Mesenchymal stem cell (in vitro differentiated cells and primary cell): ENCODE measurements around the gene OAS1.

Source experiments
- DNase-seq: peaks from one replicate; pipeline ENCODE4 v3.0.0-alpha.2; 2013
- H2AFZ ChIP-seq: one replicate; pipeline ENCODE4 v1.6.1; 2013; ENCODE audit warnings: low read depth, mild to moderate bottlenecking, control low read depth, inconsistent platforms, low read length, moderate library complexity
- H2AK5ac ChIP-seq: 2 replicates; pipeline ENCODE4 v1.6.1; 2013; ENCODE audit warnings: low read length, moderate library complexity, mild to moderate bottlenecking, inconsistent platforms; ENCODE audit not compliant: severe bottlenecking
- H2BK120ac ChIP-seq: one replicate; pipeline ENCODE4 v1.6.1; 2013; ENCODE audit warnings: low read depth, mild to moderate bottlenecking, inconsistent platforms, low read length, moderate library complexity
- H2BK12ac ChIP-seq, 2 experiments: one replicate each; pipeline ENCODE4 v1.6.1; 2013; ENCODE audit warnings: inconsistent platforms in 2 of 2, low read length in 2 of 2, mild to moderate bottlenecking in 2 of 2, moderate library complexity in 2 of 2, control low read depth in 1 of 2
- H2BK15ac ChIP-seq: one replicate; pipeline ENCODE4 v1.6.1; 2013; ENCODE audit warnings: mild to moderate bottlenecking, low read depth, inconsistent platforms; ENCODE audit not compliant: poor library complexity, severe bottlenecking
- H2BK5ac ChIP-seq: 2 replicates; pipeline ENCODE4 v1.6.1; 2013; ENCODE audit warnings: low read depth, mild to moderate bottlenecking, low read length, control low read depth, inconsistent platforms; ENCODE audit not compliant: poor library complexity, severe bottlenecking
- H3K14ac ChIP-seq, 2 experiments: one replicate each; pipeline ENCODE4 v1.6.1; 2013; ENCODE audit warnings: inconsistent platforms in 2 of 2, low read length in 2 of 2, control low read depth in 1 of 2, mild to moderate bottlenecking in 1 of 2, moderate library complexity in 1 of 2
- H3K18ac ChIP-seq, 2 experiments: one replicate each; pipeline ENCODE4 v1.6.1; 2013; ENCODE audit warnings: inconsistent platforms in 2 of 2, low read length in 2 of 2, control low read depth in 1 of 2, low read depth in 1 of 2, mild to moderate bottlenecking in 1 of 2
- H3K23ac ChIP-seq, 2 experiments: one replicate each; pipeline ENCODE4 v1.6.1; 2013; ENCODE audit warnings: inconsistent platforms in 2 of 2, low read length in 2 of 2, mild to moderate bottlenecking in 2 of 2, moderate library complexity in 2 of 2, control low read depth in 1 of 2
- H3K27ac ChIP-seq: 2 replicates; pipeline ENCODE4 v1.5.1; 2013; ENCODE audit warnings: mild to moderate bottlenecking, moderate library complexity, low read length, control low read depth, inconsistent platforms; ENCODE audit not compliant: poor library complexity, severe bottlenecking
- H3K27me3 ChIP-seq, 2 experiments: 2 replicates each; pipeline versions ENCODE4 v1.6.1 to v1.7.0; 2013; ENCODE audit warnings: low read length in 2 of 2, mild to moderate bottlenecking in 2 of 2, moderate library complexity in 2 of 2, control low read depth in 1 of 2, inconsistent platforms in 1 of 2; ENCODE audit not compliant: control insufficient read depth in 1 of 2, insufficient read depth in 1 of 2
- H3K36me3 ChIP-seq, 2 experiments: 2 replicates each; pipeline versions ENCODE4 v1.6.1 to v1.7.0; 2013; ENCODE audit warnings: low read length in 2 of 2, control low read depth in 1 of 2, inconsistent platforms in 1 of 2, low read depth in 1 of 2, mild to moderate bottlenecking in 1 of 2; ENCODE audit not compliant: insufficient read depth in 2 of 2, control insufficient read depth in 1 of 2
- H3K4ac ChIP-seq, 2 experiments: one replicate each; pipeline ENCODE4 v1.6.1; 2013; ENCODE audit warnings: inconsistent platforms in 2 of 2, low read length in 2 of 2, mild to moderate bottlenecking in 2 of 2, moderate library complexity in 2 of 2, control low read depth in 1 of 2, low read depth in 1 of 2
- H3K4me1 ChIP-seq: 2 replicates; pipeline ENCODE4 v1.6.1; 2013; ENCODE audit warnings: low read depth, low read length, control low read depth; ENCODE audit not compliant: control insufficient read depth, insufficient read depth
- H3K4me2 ChIP-seq: 2 replicates; pipeline ENCODE4 v1.6.1; 2013; ENCODE audit warnings: low read length, mild to moderate bottlenecking, inconsistent platforms; ENCODE audit not compliant: poor library complexity, severe bottlenecking
- H3K4me3 ChIP-seq, 2 experiments: 2 replicates each; pipeline versions ENCODE4 v1.5.1 to v1.7.0; 2013; ENCODE audit warnings: low read length in 2 of 2, mild to moderate bottlenecking in 2 of 2, control low read depth in 1 of 2, low read depth in 1 of 2; ENCODE audit not compliant: insufficient read depth in 1 of 2
- H3K79me1 ChIP-seq: replicated peaks from 2 replicates; pipeline ENCODE4 v1.6.1; 2013; ENCODE audit warnings: mild to moderate bottlenecking, control low read depth, low read length, inconsistent platforms; ENCODE audit not compliant: poor library complexity, severe bottlenecking
- H3K9ac ChIP-seq: 2 replicates; pipeline ENCODE4 v1.7.0; 2013; ENCODE audit warnings: mild to moderate bottlenecking, low read length, moderate library complexity
- H3K9me3 ChIP-seq: 2 replicates; pipeline ENCODE4 v1.7.0; 2013; ENCODE audit warnings: mild to moderate bottlenecking, low read length; ENCODE audit not compliant: control insufficient read depth
- H4K8ac ChIP-seq: one replicate; pipeline ENCODE4 v1.6.1; 2013; ENCODE audit warnings: inconsistent platforms, mild to moderate bottlenecking, low read length, moderate library complexity
- H4K91ac ChIP-seq: one replicate; pipeline ENCODE4 v1.6.1; 2013; ENCODE audit warnings: mild to moderate bottlenecking, low read length, inconsistent platforms
- WGBS: methylation state at CpG from one replicate; pipeline ENCODE4 v1.1.7; 2013; ENCODE audit warnings: mixed read lengths; 5-methylcytosine and 5-hydroxymethylcytosine counted together

The OAS1 gene

GRCh38 chr12:112964067-112964670 lies 57.4 kb downstream of the OAS1 start:
- no peak overlapping the region for H2BK120ac ChIP-seq
- no peak overlapping the region for H3K27ac ChIP-seq
- no peak overlapping the region for H3K23ac ChIP-seq
- no peak overlapping the region for H3K9ac ChIP-seq
- H4K8ac ChIP-seq = no peak overlapping the region
- H3K14ac ChIP-seq = no peak overlapping the region
- H2BK5ac ChIP-seq = no peak overlapping the region
- H3K18ac ChIP-seq = no peak overlapping the region
- no peak overlapping the region for H2BK12ac ChIP-seq
- no peak overlapping the region for H3K4me2 ChIP-seq
- no peaks in the 10 kb centered on the region for H3K79me1 ChIP-seq
- peaks cover 32 to 85% of the 10 kb centered on the region in 2 experiments for H3K36me3 ChIP-seq
- no peak overlapping the region for H3K4ac ChIP-seq
- H4K91ac ChIP-seq = no peak overlapping the region
- 90% methylated on average over 6 of the region's 6 CpGs for WGBS
- H3K9me3 ChIP-seq = no peaks in the 10 kb centered on the region
- H2AK5ac ChIP-seq = no peak overlapping the region
- no peaks in the 10 kb centered on the region for H3K27me3 ChIP-seq
- DNase-seq = no peak
- no peak overlapping the region for H3K4me3 ChIP-seq
- no peak overlapping the region for H2BK15ac ChIP-seq
- no peaks in the 10 kb centered on the region for H3K4me1 ChIP-seq
- H2AFZ ChIP-seq = no peak overlapping the region

GRCh38 chr12:112964915-112965314 lies 58.2 kb downstream of the OAS1 start:
- peaks cover 36 to 88% of the 10 kb centered on the region in 2 experiments for H3K36me3 ChIP-seq
- H3K79me1 ChIP-seq = no peaks in the 10 kb centered on the region
- H3K27ac ChIP-seq = no peak overlapping the region
- no peaks in the 10 kb centered on the region for H3K4me1 ChIP-seq
- no peak overlapping the region for H3K14ac ChIP-seq
- H4K91ac ChIP-seq = no peak overlapping the region
- no peak overlapping the region for H2BK5ac ChIP-seq
- no peak overlapping the region for H2BK12ac ChIP-seq
- 93% methylated on average over 4 of the region's 4 CpGs for WGBS
- H3K23ac ChIP-seq = peak overlapping the region in 1 of 2 experiments; percentile 9
- H3K9ac ChIP-seq = no peak overlapping the region
- H3K4me2 ChIP-seq = no peak overlapping the region
- DNase-seq = no peak
- no peaks in the 10 kb centered on the region for H3K9me3 ChIP-seq
- no peak overlapping the region for H2AFZ ChIP-seq
- no peak overlapping the region for H3K18ac ChIP-seq
- H3K27me3 ChIP-seq = no peaks in the 10 kb centered on the region
- no peak overlapping the region for H2BK120ac ChIP-seq
- H2AK5ac ChIP-seq = no peak overlapping the region
- H3K4ac ChIP-seq = no peak overlapping the region
- no peak overlapping the region for H4K8ac ChIP-seq
- no peak overlapping the region for H3K4me3 ChIP-seq
- H2BK15ac ChIP-seq = no peak overlapping the region

GRCh38 chr12:112965643-112966042 lies 58.9 kb downstream of the OAS1 start:
- no peak overlapping the region for H4K91ac ChIP-seq
- no peak overlapping the region for H3K4me2 ChIP-seq
- H2BK120ac ChIP-seq = no peak overlapping the region
- H3K9ac ChIP-seq = no peak overlapping the region
- H2BK5ac ChIP-seq = no peak overlapping the region
- H3K27me3 ChIP-seq = no peaks in the 10 kb centered on the region
- H3K9me3 ChIP-seq = no peaks in the 10 kb centered on the region
- H2BK12ac ChIP-seq = no peak overlapping the region
- peaks cover 38 to 91% of the 10 kb centered on the region in 2 experiments for H3K36me3 ChIP-seq
- no peak overlapping the region for H4K8ac ChIP-seq
- no peak overlapping the region for H3K4me3 ChIP-seq
- H2AFZ ChIP-seq = no peak overlapping the region
- no peak overlapping the region for H3K27ac ChIP-seq
- DNase-seq = no peak
- H3K14ac ChIP-seq = no peak overlapping the region
- H3K79me1 ChIP-seq = no peaks in the 10 kb centered on the region
- H2BK15ac ChIP-seq = no peak overlapping the region
- H3K23ac ChIP-seq = no peak overlapping the region
- H3K4me1 ChIP-seq = no peaks in the 10 kb centered on the region
- no peak overlapping the region for H2AK5ac ChIP-seq
- H3K18ac ChIP-seq = no peak overlapping the region
- 92% methylated on average over 15 of the region's 15 CpGs for WGBS
- H3K4ac ChIP-seq = no peak overlapping the region

- Histone ChIP-seq H2BK120ac (no peak overlapping the region), H3K9ac (no peak overlapping the region), H3K27ac (no peak overlapping the region), H3K18ac (no peak overlapping the region), H3K23ac (no peak overlapping the region), H2BK5ac (no peak overlapping the region), H3K4me3 (no peak overlapping the region), H3K79me1 (no peaks in the 10 kb centered on the region), H2BK15ac (no peak overlapping the region), H3K36me3 (peaks cover 34 to 75% of the 10 kb centered on the region in 2 experiments), H3K27me3 (no peaks in the 10 kb centered on the region), H4K91ac (no peak overlapping the region), H3K4ac (no peak overlapping the region), H3K4me2 (no peak overlapping the region), H4K8ac (no peak overlapping the region), H2AK5ac (no peak overlapping the region), H3K9me3 (no peaks in the 10 kb centered on the region), H2BK12ac (no peak overlapping the region), H2AFZ (no peak overlapping the region), H3K14ac (no peak overlapping the region), H3K4me1 (no peaks in the 10 kb centered on the region)
- DNase-seq = no peak
- WGBS = 99% methylated on average over 9 of the region's 9 CpGs
Measured at GRCh38 chr12:112967306-112967705, 60.5 kb downstream of the OAS1 start.
